HG02852 (cell line): Measurements from ENCODE around the gene PALLD.

Experiments used
- ATAC-seq: cut with Tn5 transposase; IDR thresholded peaks from one replicate; pipeline ENCODE4 v1.9.1; 2021; ENCODE audit warnings: mild to moderate bottlenecking, moderate library complexity; ENCODE audit not compliant: unreplicated experiment

Gene PALLD

DNA sequence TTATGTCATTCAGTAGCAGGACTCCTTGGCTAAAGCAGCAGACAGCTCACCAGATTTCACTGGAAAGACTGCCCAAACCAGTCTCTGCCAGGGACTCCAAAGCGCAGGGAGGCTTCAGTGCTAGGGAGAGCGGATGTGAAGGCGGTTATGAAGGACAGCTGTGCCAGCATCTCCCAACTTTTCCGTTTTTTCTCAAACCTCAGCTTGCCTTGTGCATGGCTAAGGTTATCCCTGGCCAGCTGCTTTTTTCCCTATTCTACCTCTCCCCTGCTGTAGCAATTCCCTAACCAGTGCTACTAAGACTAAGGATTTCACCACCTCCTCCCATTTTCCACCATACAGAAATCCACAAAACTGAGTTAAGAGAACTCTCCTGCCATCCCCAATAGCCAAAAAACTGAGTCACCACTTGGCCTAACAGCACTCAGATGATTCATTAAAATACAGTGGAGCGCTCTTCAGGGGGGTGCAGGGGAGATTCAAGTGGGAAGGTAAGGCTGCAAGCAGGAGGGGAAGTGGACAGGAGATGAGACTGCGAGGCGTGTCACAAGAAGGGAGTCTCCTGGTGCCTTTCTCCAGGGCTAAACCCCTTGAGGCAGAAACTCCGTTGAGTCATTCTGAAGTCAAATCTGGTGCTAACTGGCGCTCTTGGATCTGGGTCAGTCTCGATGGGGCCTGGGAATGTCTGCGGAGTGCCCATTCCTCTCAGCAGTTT lies 90.7 kb downstream of the PALLD start:
- ATAC-seq, result no peak

- ATAC-seq, result no peak
Measured at GRCh38 chr4:168588916-168589531, 92.2 kb downstream of the PALLD start.

DNA sequence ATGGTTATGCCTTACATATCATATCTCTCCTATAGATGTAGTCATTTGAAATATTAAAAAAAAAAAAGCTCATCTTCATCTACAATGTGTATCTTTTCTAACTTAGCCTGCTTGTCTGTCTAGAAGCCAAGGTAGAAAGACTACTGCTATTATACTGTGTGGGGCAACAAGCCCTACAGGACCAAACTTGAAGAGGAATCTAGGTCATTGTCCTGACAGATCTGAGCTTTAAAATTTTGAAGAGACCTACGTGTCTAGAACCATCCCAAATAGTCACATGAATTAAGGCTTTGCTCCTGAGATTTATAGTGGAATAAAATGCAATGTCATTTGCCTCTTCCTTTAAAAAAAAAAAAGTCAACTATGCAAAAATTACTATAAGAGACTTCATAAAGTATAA lies 95.8 kb downstream of the PALLD start:
- ATAC-seq, result no peak

- no peak for ATAC-seq
Measured at GRCh38 chr4:168593399-168593798, 96.5 kb downstream of the PALLD start.

GRCh38 chr4:168594121-168594520 lies 97.3 kb downstream of the PALLD start:
- no peak for ATAC-seq

DNA sequence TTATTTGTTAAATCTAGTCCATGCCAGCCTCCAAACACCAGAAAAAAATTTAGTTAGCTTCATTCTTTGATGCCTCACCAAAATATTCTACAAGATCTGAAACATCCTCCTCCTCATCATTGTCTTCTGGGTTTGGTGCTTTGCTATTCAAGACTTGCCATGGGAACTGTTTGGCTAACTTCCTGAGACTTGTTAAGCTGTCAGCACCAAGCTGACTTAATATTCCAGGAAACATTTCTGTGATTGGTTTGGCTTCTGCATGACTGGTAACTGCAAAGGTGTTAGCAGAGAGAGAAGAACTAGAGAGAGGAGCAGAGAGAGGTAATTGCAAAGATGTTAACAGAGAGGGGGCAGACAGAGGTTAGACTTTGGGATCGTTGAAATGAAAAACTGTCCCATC lies 101.3 kb downstream of the PALLD start:
- ATAC-seq, result no peak

GRCh38 chr4:168600796-168601583 lies 104.1 kb downstream of the PALLD start:
- ATAC-seq, result no peak

DNA sequence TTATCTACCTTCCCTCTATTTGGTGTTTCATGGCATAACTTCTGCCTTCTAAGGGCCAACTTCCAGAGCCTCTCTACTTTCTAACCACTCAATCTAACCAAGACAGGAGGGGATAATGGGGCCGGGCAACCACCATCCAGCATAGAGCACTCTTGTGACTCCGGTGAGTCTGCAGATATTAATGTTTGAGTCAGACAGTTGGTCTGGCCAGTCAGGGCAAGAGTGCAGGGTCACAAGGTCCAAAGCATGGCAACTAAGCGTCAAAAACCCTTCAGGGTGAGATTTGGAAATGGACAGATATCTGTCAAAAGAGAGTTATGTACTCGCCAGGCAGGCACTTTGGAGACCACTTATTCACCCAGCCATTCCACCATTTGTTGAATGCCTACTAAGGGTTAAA lies 105.0 kb downstream of the PALLD start:
- no peak for ATAC-seq

GRCh38 chr4:168604496-168605373 lies 107.9 kb downstream of the PALLD start:
- ATAC-seq, result no peak

DNA sequence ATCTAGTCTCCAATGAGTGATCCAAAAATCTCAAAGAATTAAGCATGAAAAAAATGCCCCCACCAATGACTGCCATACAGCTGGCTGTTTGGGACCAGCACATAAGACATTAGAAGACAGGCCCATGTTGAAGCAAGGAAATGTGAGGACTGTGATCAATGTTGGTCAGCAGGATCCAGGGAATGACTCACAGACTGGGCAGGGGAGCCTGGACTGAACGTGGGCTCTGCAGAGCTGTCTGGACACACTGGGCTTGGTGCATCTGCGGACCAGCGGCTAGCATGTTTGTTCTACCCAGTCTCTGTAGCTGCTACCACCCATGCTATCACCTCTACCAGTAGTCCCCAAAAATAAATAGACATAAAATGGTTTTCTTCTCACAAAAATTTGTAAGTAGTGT lies 108.6 kb downstream of the PALLD start:
- ATAC-seq, result no peak

DNA sequence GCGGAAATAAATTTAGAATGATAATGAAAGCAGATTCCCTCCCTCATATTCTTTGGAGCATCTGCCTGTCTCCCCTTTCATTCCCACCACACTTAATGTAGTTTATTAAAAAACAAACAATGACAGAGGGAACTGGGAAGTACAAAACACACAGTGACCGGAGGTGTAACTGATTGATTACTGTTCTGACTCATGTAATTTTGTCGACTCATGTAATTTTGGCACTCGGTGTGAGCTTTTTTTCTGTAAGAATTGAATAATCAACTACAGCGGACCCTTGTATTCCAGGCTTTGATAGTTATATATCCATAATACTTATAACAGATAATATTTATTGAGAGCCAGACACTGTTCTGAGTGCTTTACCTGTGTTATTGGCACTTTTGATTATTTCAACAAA lies 110.4 kb downstream of the PALLD start:
- no peak for ATAC-seq

- ATAC-seq, result no peak
Measured at GRCh38 chr4:168608771-168609170, 111.9 kb downstream of the PALLD start.

DNA sequence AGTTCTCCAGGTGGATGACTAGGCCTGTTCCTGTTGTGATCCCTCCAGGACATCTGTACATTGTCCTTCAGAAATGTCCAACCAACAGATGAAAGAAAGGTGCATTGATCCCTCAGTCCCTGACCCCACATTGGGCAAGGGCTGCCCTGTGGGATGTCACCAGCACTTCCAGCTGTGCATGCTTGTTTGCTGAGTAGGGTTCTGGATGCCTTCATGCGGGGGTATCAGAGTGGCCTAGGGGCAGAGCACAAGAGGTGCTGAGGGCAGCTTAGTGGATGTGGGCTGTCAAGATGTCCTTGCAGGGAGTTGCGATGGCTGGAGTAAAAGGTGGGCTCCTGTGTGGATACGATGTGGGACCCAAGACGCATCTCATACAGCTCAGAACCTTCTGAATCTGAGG lies 112.5 kb downstream of the PALLD start:
- ATAC-seq, result no peak

GRCh38 chr4:168610911-168611530 lies 114.2 kb downstream of the PALLD start:
- no peak for ATAC-seq

DNA sequence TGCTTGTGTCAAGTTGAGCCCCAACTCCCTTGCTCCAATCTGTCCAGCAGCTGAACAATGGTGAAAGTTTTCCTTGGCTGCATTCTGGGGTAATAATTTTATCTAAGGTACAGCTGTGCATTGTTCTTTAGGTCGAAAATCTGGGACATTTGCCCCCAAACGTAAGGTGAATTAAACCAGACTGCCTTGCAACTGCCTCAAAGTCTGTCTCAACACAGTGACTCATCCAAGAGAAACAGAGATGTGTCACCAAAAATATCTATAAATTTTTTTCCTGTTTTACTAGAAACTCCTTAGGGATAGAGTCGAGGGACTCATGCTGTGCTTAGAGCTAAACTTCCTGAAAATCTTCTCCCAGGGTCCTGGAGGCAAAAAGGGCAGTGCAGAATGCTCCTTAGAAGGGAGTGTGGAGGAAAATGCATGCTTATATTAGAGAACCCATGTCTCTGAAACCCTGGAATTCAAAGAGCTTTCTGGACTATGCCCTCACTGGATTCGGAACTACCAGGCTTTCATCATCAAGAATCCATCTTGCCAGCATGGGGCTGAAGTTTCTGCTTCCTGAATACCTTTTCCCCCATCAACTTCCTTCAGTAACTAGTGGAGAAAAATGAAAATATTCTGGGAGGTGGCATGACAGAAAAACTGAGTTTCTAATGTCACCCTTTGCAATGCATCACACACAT lies 115.7 kb downstream of the PALLD start:
- ATAC-seq, result no peak

- no peak for ATAC-seq
Measured at GRCh38 chr4:168613869-168614268, 117.0 kb downstream of the PALLD start.

DNA sequence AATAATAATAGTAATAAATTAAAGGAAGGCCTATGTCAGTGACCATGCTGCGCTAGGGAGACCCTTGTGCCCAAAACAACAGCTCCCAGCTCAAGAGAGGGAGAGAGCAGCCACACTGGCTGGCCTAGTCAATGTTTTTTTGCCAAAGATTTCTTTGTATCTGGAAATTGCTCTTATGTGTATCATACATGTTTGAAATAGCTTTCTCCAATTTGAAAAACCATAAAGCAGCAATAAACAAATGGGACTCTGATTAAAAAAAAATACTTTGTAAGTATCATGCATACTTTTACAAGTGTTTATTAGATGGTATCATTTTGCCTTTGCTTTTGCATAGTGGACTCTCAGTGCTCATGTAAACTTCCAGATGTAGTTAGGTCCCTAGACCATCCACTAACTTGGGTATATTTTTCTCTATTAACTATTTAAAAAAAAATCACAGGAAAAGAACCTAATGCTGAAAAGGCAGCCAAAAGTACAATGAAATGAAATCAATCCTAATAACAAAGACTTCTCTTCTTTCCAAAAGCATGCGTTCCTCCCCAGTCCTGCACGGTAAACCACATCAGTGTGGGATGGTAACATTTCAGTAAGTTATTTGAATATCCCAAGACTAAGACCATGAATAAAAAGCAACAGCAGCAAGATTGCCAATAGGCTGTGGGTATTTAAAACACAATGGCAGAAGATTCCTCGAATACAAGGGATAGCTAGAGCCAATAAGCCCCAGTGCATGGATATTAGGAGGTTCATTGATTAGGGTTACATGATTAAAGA lies 117.6 kb downstream of the PALLD start:
- no peak for ATAC-seq

- ATAC-seq, result no peak
Measured at GRCh38 chr4:168615294-168616065, 118.6 kb downstream of the PALLD start.
